ENCODE measurements around the gene TSHZ2.
A peak's percentile ranks its signal among the peaks of the same experiment; 100 is the strongest.

Gene TSHZ2, protein sequence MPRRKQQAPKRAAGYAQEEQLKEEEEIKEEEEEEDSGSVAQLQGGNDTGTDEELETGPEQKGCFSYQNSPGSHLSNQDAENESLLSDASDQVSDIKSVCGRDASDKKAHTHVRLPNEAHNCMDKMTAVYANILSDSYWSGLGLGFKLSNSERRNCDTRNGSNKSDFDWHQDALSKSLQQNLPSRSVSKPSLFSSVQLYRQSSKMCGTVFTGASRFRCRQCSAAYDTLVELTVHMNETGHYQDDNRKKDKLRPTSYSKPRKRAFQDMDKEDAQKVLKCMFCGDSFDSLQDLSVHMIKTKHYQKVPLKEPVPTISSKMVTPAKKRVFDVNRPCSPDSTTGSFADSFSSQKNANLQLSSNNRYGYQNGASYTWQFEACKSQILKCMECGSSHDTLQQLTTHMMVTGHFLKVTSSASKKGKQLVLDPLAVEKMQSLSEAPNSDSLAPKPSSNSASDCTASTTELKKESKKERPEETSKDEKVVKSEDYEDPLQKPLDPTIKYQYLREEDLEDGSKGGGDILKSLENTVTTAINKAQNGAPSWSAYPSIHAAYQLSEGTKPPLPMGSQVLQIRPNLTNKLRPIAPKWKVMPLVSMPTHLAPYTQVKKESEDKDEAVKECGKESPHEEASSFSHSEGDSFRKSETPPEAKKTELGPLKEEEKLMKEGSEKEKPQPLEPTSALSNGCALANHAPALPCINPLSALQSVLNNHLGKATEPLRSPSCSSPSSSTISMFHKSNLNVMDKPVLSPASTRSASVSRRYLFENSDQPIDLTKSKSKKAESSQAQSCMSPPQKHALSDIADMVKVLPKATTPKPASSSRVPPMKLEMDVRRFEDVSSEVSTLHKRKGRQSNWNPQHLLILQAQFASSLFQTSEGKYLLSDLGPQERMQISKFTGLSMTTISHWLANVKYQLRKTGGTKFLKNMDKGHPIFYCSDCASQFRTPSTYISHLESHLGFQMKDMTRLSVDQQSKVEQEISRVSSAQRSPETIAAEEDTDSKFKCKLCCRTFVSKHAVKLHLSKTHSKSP (N-terminal part only)

GRCh38 chr20:52972190-52972937 is at the start of gene TSHZ2:
TSS of gene TSHZ2 (plus strand) at chr20:52972358. CDS start at chr20:52973294, 936 bp downstream.
- FAIRE-seq: no peak
- TF ChIP-seq POLR2A (IDR thresholded peaks at IDR 0.05; ENCODE audit: low read depth, low read length): no peak
- DNase-seq (ENCODE audit: insufficient read length, low spot score): peak; percentile 35

GRCh38 chr20:52922436-52922835 is 49.7 kb upstream of the TSHZ2 start:
- no peak for FAIRE-seq
- DNase-seq (ENCODE audit: insufficient read length, low spot score): no peak
- TF ChIP-seq POLR2A (IDR thresholded peaks at IDR 0.05; ENCODE audit: low read depth, low read length): no peak

- no peak for TF ChIP-seq POLR2A (IDR thresholded peaks at IDR 0.05; ENCODE audit: low read depth, low read length)
- FAIRE-seq (no peak), DNase-seq (ENCODE audit: insufficient read length, low spot score) (no peak)
Observed at GRCh38 chr20:52923123-52923937, 48.8 kb upstream of the TSHZ2 start.

GRCh38 chr20:52924411-52925271 is 47.5 kb upstream of the TSHZ2 start:
- no peak for FAIRE-seq
- DNase-seq (ENCODE audit: insufficient read length, low spot score): no peak
- no peak for TF ChIP-seq POLR2A (IDR thresholded peaks at IDR 0.05; ENCODE audit: low read depth, low read length)

DNA sequence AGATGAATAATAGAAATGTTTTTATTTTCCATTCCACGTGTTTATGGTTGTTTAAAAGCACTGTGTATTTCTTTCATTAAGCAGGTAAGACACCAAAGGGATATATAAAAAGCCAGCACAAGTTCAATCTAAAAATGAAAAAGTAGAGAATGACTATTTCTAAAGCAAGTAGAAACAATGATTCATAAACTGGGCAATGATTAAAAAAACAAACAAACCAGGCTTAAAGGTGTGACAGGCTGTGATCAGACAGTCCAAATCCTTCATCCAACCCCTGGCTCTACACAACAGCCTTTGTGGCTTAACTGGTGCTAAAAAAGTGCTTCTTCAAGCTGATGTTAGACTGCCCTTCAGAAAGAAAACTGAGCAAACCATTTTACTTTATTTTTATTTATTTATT is 45.7 kb upstream of the TSHZ2 start:
- DNase-seq (ENCODE audit: insufficient read length, low spot score): no peak
- no peak for FAIRE-seq
- no peak for TF ChIP-seq POLR2A (IDR thresholded peaks at IDR 0.05; ENCODE audit: low read depth, low read length)

- TF ChIP-seq POLR2A (IDR thresholded peaks at IDR 0.05; ENCODE audit: low read depth, low read length): no peak
- FAIRE-seq (no peak), DNase-seq (ENCODE audit: insufficient read length, low spot score) (no peak)
Observed at GRCh38 chr20:52933867-52934266, 38.3 kb upstream of the TSHZ2 start.

- DNase-seq (ENCODE audit: insufficient read length, low spot score): no peak
- no peak for FAIRE-seq
- TF ChIP-seq POLR2A (IDR thresholded peaks at IDR 0.05; ENCODE audit: low read depth, low read length): no peak
Observed at GRCh38 chr20:52936351-52937340, 35.5 kb upstream of the TSHZ2 start.

GRCh38 chr20:52937591-52938100 is 34.5 kb upstream of the TSHZ2 start:
- DNase-seq (ENCODE audit: insufficient read length, low spot score) (no peak), FAIRE-seq (no peak)
- TF ChIP-seq POLR2A (IDR thresholded peaks at IDR 0.05; ENCODE audit: low read depth, low read length): no peak

- DNase-seq (ENCODE audit: insufficient read length, low spot score) (no peak), FAIRE-seq (no peak)
- no peak for TF ChIP-seq POLR2A (IDR thresholded peaks at IDR 0.05; ENCODE audit: low read depth, low read length)
Observed at GRCh38 chr20:52939141-52939540, 33.0 kb upstream of the TSHZ2 start.

DNA sequence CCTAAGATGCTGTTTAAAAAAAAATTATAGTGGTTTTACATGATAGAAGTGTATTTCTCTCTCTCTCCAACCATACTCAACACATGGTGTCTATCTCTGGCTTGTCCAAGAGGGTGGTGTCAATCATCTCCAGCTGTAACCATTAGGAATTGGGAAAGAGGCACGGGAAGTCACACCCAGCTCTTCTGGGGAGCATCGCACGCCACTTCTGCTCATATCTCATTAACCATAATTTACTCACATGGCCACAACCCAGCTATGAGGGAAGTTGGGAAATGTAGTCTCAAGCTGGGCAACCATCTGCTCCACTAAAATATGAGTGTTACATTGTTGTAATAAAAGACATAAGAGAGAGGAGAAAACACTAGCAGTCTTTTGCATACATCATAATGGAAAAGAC is 30.4 kb upstream of the TSHZ2 start:
- no peak for TF ChIP-seq POLR2A (IDR thresholded peaks at IDR 0.05; ENCODE audit: low read depth, low read length)
- no peak for FAIRE-seq
- DNase-seq (ENCODE audit: insufficient read length, low spot score): no peak

All from H54 (cell line).